K562 (cell line): ENCODE results near the gene BBS5. TPM values are rescaled to one million over a fixed set of nuclear protein-coding genes. Genes with fewer than 3 reads are reported as not detected.

Source experiments
- ATAC-seq: fragments of 200-7000 bp; cut with Tn5 transposase; 3 replicates; pipeline ENCODE4 v1.9.1; 2020; ENCODE audit warnings: moderate library complexity
- BruUV-seq: library from RNA; stranded (reverse); fragments of 400-500 nt; replicated peaks from 2 replicates; lab custom pipeline; 2021; lab: Mats Ljungman, UMichigan
- CTCF ChIA-PET: fragments of 300-600 bp; formaldehyde crosslinking; extraction: SDS; loops from one replicate; lab custom pipeline; 2021; ENCODE audit warnings: low intra/inter-chr PET ratio; lab: Yijun Ruan, JAX
- POLR2A ChIA-PET: fragments of 300-600, 350-650 bp; sonication (Branson Sonifier 250); formaldehyde crosslinking; extraction: SDS; loops from one replicate; lab custom pipeline; 2021; ENCODE audit warnings: antibody characterized with exemption, inconsistent platforms; lab: Yijun Ruan, JAX
- DNase-seq, 4 experiments: peaks; one replicate each; pipeline versions ENCODE4 v3.0.0 to v3.0.0-alpha.2; 2011 to 2018; ENCODE audit warnings: low spot score in 3 of 4, mixed read lengths in 3 of 4; ENCODE audit errors: extremely low read depth in 1 of 4
- FAIRE-seq: peaks from 2 replicates; lab custom pipeline; 2011; peaks lifted over from hg19 to GRCh38; lab: Jason Lieb, UNC
- H2AFZ ChIP-seq: 2 replicates; pipeline ENCODE4 v1.6.0; 2011; ENCODE audit warnings: low read depth, low read length, control low read depth, inconsistent platforms
- H3K27ac ChIP-seq: fragments of 200-600 bp; 3 replicates; pipeline ENCODE4 v1.8.0; 2011; ENCODE audit warnings: low read depth, mild to moderate bottlenecking, control low read depth, inconsistent platforms, low read length, moderate library complexity, mixed read lengths; ENCODE audit errors: extremely low read depth
- H3K27me3 ChIP-seq, 2 experiments: fragments of 300-600 bp in 1 of 2; 2 replicates in 1 of 2; 3 replicates in 1 of 2; pipeline versions ENCODE4 v1.6.0 to v1.8.0; 2011; ENCODE audit warnings: inconsistent platforms in 2 of 2, low read length in 2 of 2, mild to moderate bottlenecking in 1 of 2, mixed read lengths in 1 of 2, moderate library complexity in 1 of 2; ENCODE audit not compliant: control insufficient read depth in 2 of 2, insufficient read depth in 2 of 2
- H3K36me3 ChIP-seq: fragments of 300-600 bp; 3 replicates; pipeline ENCODE4 v1.8.0; 2011; ENCODE audit warnings: mild to moderate bottlenecking, low read length, inconsistent platforms; ENCODE audit not compliant: control insufficient read depth, insufficient read depth
- H3K4me1 ChIP-seq, 2 experiments: fragments of 200-600 bp in 1 of 2; replicated peaks in 1 of 2; 2 replicates in 1 of 2; 3 replicates in 1 of 2; pipeline versions ENCODE4 v1.5.1 to v1.8.0; 2011; ENCODE audit warnings: inconsistent platforms in 2 of 2, low read length in 2 of 2, mild to moderate bottlenecking in 1 of 2, mixed read lengths in 1 of 2, moderate library complexity in 1 of 2; ENCODE audit not compliant: control insufficient read depth in 2 of 2, insufficient read depth in 2 of 2
- H3K4me2 ChIP-seq: 2 replicates; pipeline ENCODE4 v1.6.1; 2011; ENCODE audit warnings: low read length, control low read depth, inconsistent platforms, mixed read lengths; ENCODE audit not compliant: insufficient read depth
- H3K4me3 ChIP-seq: fragments of 200-600 bp; sonication (generic), shearing (Covaris generic); 2 replicates; pipeline ENCODE4 v1.5.1; 2016; ENCODE audit warnings: control low read depth, inconsistent platforms
- H3K79me2 ChIP-seq: fragments of 200-600 bp; 3 replicates; pipeline ENCODE4 v1.8.0; 2011; ENCODE audit warnings: low read length, inconsistent platforms; ENCODE audit not compliant: control insufficient read depth, insufficient read depth
- H3K9ac ChIP-seq, 2 experiments: 2 replicates each; pipeline versions ENCODE4 v1.6.0 to v1.6.1; 2011; ENCODE audit warnings: low read depth in 2 of 2, low read length in 2 of 2, control low read depth in 1 of 2, inconsistent platforms in 1 of 2, mild to moderate bottlenecking in 1 of 2, mixed read lengths in 1 of 2; ENCODE audit not compliant: insufficient read depth in 1 of 2
- H3K9me1 ChIP-seq: one replicate; pipeline ENCODE4 v1.6.0; 2011; ENCODE audit warnings: inconsistent platforms, mild to moderate bottlenecking, low read length, moderate library complexity; ENCODE audit not compliant: control insufficient read depth, insufficient read depth
- H3K9me3 ChIP-seq: replicated peaks from 2 replicates; pipeline ENCODE4 v1.5.1; 2011; ENCODE audit warnings: low read depth, low read length, inconsistent platforms; ENCODE audit not compliant: control insufficient read depth, insufficient read depth
- H4K20me1 ChIP-seq: replicated peaks from 2 replicates; pipeline ENCODE4 v1.6.1; 2011; ENCODE audit warnings: low read length, inconsistent platforms, mixed read lengths; ENCODE audit not compliant: control insufficient read depth, insufficient read depth
- DPF2 ChIP-seq: fragments of 450-650 bp; IDR thresholded peaks from 2 replicates; pipeline ENCODE4 v1.6.1; 2016
- HDGF ChIP-seq: fragments of 450-650 bp; IDR thresholded peaks from 2 replicates; pipeline ENCODE4 v1.6.1; 2016
- PCBP2 ChIP-seq: fragments of 200-400 bp; formaldehyde crosslinking; IDR thresholded peaks from 2 replicates; pipeline ENCODE4 v1.6.1; 2018; ENCODE audit warnings: low read length, low read depth, mild to moderate bottlenecking, moderate library complexity; ENCODE audit not compliant: poor library complexity, severe bottlenecking
- POLR2AphosphoS2 ChIP-seq: IDR thresholded peaks from 2 replicates; pipeline ENCODE4 v1.6.1; 2012; ENCODE audit warnings: low read length, improper control_type of control experiment
- RCOR1 ChIP-seq, 2 experiments: IDR thresholded peaks; 2 replicates each; pipeline ENCODE4 v1.6.1; 2012; ENCODE audit warnings: low read depth in 2 of 2, low read length in 2 of 2, borderline replicate concordance in 1 of 2, improper control_type of control experiment in 1 of 2
- TCF3 ChIP-seq: sonication (generic); formaldehyde crosslinking; IDR thresholded peaks from 2 replicates; pipeline ENCODE4 v1.4.0; 2020; ENCODE audit warnings: mild to moderate bottlenecking, missing genetic modification reagents
- TRIM25 ChIP-seq: fragments of 450-650 bp; IDR thresholded peaks from 2 replicates; pipeline ENCODE4 v1.7.0; 2016; ENCODE audit warnings: borderline replicate concordance
- TSHZ1 ChIP-seq: fragments of 250-450 bp; sonication (Bioruptor Pico); IDR thresholded peaks from 2 replicates; pipeline ENCODE4 v1.4.0; 2020; ENCODE audit warnings: mild to moderate bottlenecking, moderate library complexity
- ZEB2 ChIP-seq: fragments of 450-650 bp; IDR thresholded peaks from 2 replicates; pipeline ENCODE4 v1.6.1; 2016
- ZKSCAN1 ChIP-seq: fragments of 150-350 bp; IDR thresholded peaks from 2 replicates; pipeline ENCODE4 v1.6.1; 2016; ENCODE audit warnings: low read depth, low read length
- ZNF239 ChIP-seq: fragments of 250-450 bp; sonication (Bioruptor Pico); IDR thresholded peaks from 2 replicates; pipeline ENCODE4 v1.4.0; 2020; ENCODE audit warnings: mild to moderate bottlenecking
- ZNF551 ChIP-seq: fragments of 250-450 bp; sonication (Bioruptor Pico); IDR thresholded peaks from 2 replicates; pipeline ENCODE4 v1.5.0; 2021; ENCODE audit warnings: mild to moderate bottlenecking, moderate library complexity
- ZNF766 ChIP-seq: fragments of 200-800 bp; sonication (Bioruptor generic); conservative IDR thresholded peaks from 2 replicates; pipeline ENCODE4 v1.6.1; 2016; ENCODE audit warnings: missing genetic modification characterization, missing compliant biosample characterization
- WGBS: fragments of 100-300 bp; shearing (Covaris generic); methylation state at CpG from one replicate; pipeline ENCODE4 v1.1.6; 2016; ENCODE audit warnings: low coverage, mixed read lengths; ENCODE audit not compliant: insufficient coverage; ENCODE audit errors: missing lambda C conversion rate; 5-methylcytosine and 5-hydroxymethylcytosine counted together
- in situ Hi-C: fragments of 300-500 bp; cut with MboI; formaldehyde crosslinking; loops from 4 replicates; pipeline ENCODE4 v1.15.0; 2018; ENCODE audit warnings: inconsistent platforms, mixed read lengths
- intact Hi-C: fragments of 100-400 bp; cut with micrococcal nuclease; formaldehyde crosslinking; loops from 2 replicates; pipeline ENCODE4 v1.14.2; 2022
- polyA plus RNA-seq, 8 experiments: library from polyadenylated mRNA; depleted of rRNA in 4 of 8; stranded (reverse) in 5 of 8; unstranded in 3 of 8; fragments of >200 nt; fragmentation: Nextera tagmentation in 2 of 8; fragmentation: Illumina TruSeq in 1 of 8; extraction: Ambion mirVana in 2 of 8; extraction: Trizol in 1 of 8; gene quantifications; 2 replicates each; pipeline versions ENCODE4 v1.2.1 to v1.2.3, GENCODE V29; 2011 to 2014; ENCODE audit warnings: inconsistent platforms in 1 of 8, missing spikeins in 1 of 8
- total RNA-seq, 7 experiments: library from RNA; depleted of rRNA in 6 of 7; stranded (reverse); fragments of >200 nt in 6 of 7; fragmentation: Illumina TruSeq in 2 of 7; extraction: Trizol in 2 of 7; gene quantifications; 2 replicates each; pipeline versions ENCODE4 v1.2.1 to v1.2.3, GENCODE V29; 2011 to 2021; ENCODE audit warnings: low replicate concordance in 1 of 7

The BBS5 gene
- total and polyA plus RNA-seq, 9 of the 15 experiments (the other 6 are each of a cell fraction or from before 2014, with no cell fraction given): 0.48 to 6.9 (median 4.3) TPM

- TF ChIP-seq RCOR1 (IDR thresholded peaks at IDR 0.05; ENCODE audit: borderline replicate concordance in 1 of 2, low read depth in 2 of 2, low read length in 2 of 2) (no peak), ZNF551 (no peak), ZEB2 (no peak)
- no peaks in the 10 kb centered on the region for H4K20me1 ChIP-seq
- H3K9ac ChIP-seq: no peak overlapping the region
- no peak overlapping the region for H2AFZ ChIP-seq
- H3K27me3 ChIP-seq: no peaks in the 10 kb centered on the region
- CTCF ChIA-PET: no interaction called here
- in situ Hi-C loops: no loop called here
- H3K9me3 ChIP-seq: no peaks in the 10 kb centered on the region
- POLR2A ChIA-PET: no interaction called here
- no peak overlapping the region for H3K27ac ChIP-seq
- no peak overlapping the region for H3K4me3 ChIP-seq
- 0 out of 3 replicates have a peak, but pooled peaks cover 3% of the 10 kb centered on the region for H3K36me3 ChIP-seq
- no peak for ATAC-seq
- intact Hi-C loops: no loop called here
- DNase-seq: no peak
- no peak for FAIRE-seq
- no peak overlapping the region for H3K4me2 ChIP-seq
- H3K9me1 ChIP-seq: no peaks in the 10 kb centered on the region
- no TSS peak for BruUV-seq
- H3K4me1 ChIP-seq: peaks cover 0 to 2% of the 10 kb centered on the region in 2 experiments; a peak in 2 of 5 replicates
- H3K79me2 ChIP-seq: no peaks in the 10 kb centered on the region
- WGBS: 96% methylated on average over 17 of the region's 19 CpGs
These were observed 25.4 kb downstream of the BBS5 start for GRCh38 chr2:169504651-169505050.

GRCh38 chr2:169507698-169508097 is 28.4 kb downstream of the BBS5 start:
- H3K27ac ChIP-seq: peak overlapping the region; percentile 7; the same call in 1 of the 3 replicates
- no peak overlapping the region for H3K4me3 ChIP-seq
- FAIRE-seq (no peak), DNase-seq (no peak), ATAC-seq (no peak)
- no TSS peak for BruUV-seq
- intact Hi-C loops (no loop called here), in situ Hi-C loops (no loop called here)
- no peaks in the 10 kb centered on the region for H3K9me3 ChIP-seq
- H4K20me1 ChIP-seq: no peaks in the 10 kb centered on the region
- no peaks in the 10 kb centered on the region for H3K9me1 ChIP-seq
- ChIA-PET POLR2A (interaction anchor here (0.7 to 1.1 kb wide), 2 partner anchors 11 to 326 kb away, joined by 3 read pairs; no protein-coding TSS in a partner anchor), CTCF (no interaction called here)
- no peaks in the 10 kb centered on the region for H3K79me2 ChIP-seq
- no peak overlapping the region for H3K4me2 ChIP-seq
- peaks cover 0 to 7% of the 10 kb centered on the region in 2 experiments; a peak in 2 of 5 replicates for H3K4me1 ChIP-seq
- no peak overlapping the region for H3K9ac ChIP-seq
- 0 out of 3 replicates have a peak, but pooled peaks cover 3% of the 10 kb centered on the region for H3K36me3 ChIP-seq
- H2AFZ ChIP-seq: no peak overlapping the region
- H3K27me3 ChIP-seq: no peaks in the 10 kb centered on the region
- no peak for TF ChIP-seq ZKSCAN1
- no peak for TF ChIP-seq POLR2AphosphoS2
- no peak for TF ChIP-seq HDGF
- peak; percentile 52 for TF ChIP-seq DPF2
- TF ChIP-seq ZNF239: no peak
- TF ChIP-seq ZNF766: no peak
- no peak for TF ChIP-seq TSHZ1 (CRISPR knock-in tag)
- no peak for TF ChIP-seq TRIM25
- TF ChIP-seq TCF3: no peak
- TF ChIP-seq PCBP2: no peak
